Esophagus squamous epithelium (tissue), 5 donors: ENCODE measurements around the gene SCN8A. TPM values are rescaled to one million over a fixed set of nuclear protein-coding genes. Genes with fewer than 3 reads are reported as not detected.

Experiments
- DNase-seq: peaks from one replicate; lab custom pipeline; 2025; lab: John Stamatoyannopoulos, UW
- H3K27ac ChIP-seq, 4 donors: fragments of 200-600 bp; sonication (generic); one replicate each; pipeline ENCODE4 v1.5.1; 2016 to 2019; ENCODE audit warnings: mild to moderate bottlenecking in 1 of 4
- H3K27me3 ChIP-seq, 4 donors: fragments of 200-600 bp; sonication (generic); 1 replicate in 3 of 4; 2 replicates in 1 of 4; pipeline versions ENCODE4 v1.5.1 to v1.6.0; 2017 to 2021; ENCODE audit warnings: antibody characterized with exemption in 1 of 4
- H3K36me3 ChIP-seq, 3 donors: fragments of 200-600 bp; sonication (generic); one replicate each; pipeline ENCODE4 v1.5.1; 2016 to 2019
- H3K4me1 ChIP-seq, 3 donors: fragments of 200-600 bp; sonication (generic); one replicate each; pipeline ENCODE4 v1.5.1; 2017 to 2019
- H3K4me3 ChIP-seq, 4 donors: fragments of 200-600 bp; sonication (generic); 1 replicate in 3 of 4; 2 replicates in 1 of 4; pipeline ENCODE4 v1.5.1; 2016 to 2019; ENCODE audit warnings: mild to moderate bottlenecking in 2 of 4, moderate library complexity in 1 of 4
- H3K9me3 ChIP-seq, 3 donors: fragments of 200-600 bp; sonication (generic); one replicate each; pipeline ENCODE4 v1.5.1; 2016 to 2019
- POLR2A ChIP-seq, 4 donors: fragments of 450-650 bp; IDR thresholded peaks; one replicate each; pipeline ENCODE4 v1.6.1; 2017; ENCODE audit warnings: antibody characterized with exemption in 4 of 4, mild to moderate bottlenecking in 4 of 4, moderate library complexity in 3 of 4
- WGBS, 2 donors: methylation state at CpG; one replicate each; pipeline ENCODE4 v1.1.5; 2018; 5-methylcytosine and 5-hydroxymethylcytosine counted together
- intact Hi-C: fragments of 100-400 bp; cut with DNase I; formaldehyde crosslinking; loops from one replicate; pipeline ENCODE4 v1.15.0; 2022
- total RNA-seq, 4 donors: library from RNA; depleted of rRNA; stranded (reverse); fragments of >200 nt; gene quantifications; one replicate each; pipeline ENCODE4 v1.1.0, GENCODE V29; 2016
- TF ChIP-seq, protein P1 (sequence below), 6 experiments: fragments of 450-650 bp in 4 of 6; fragments of 200-600 bp in 2 of 6; sonication (generic) in 2 of 6; IDR thresholded peaks; one replicate each; pipeline ENCODE4 v1.5.1; 2016 to 2019; ENCODE audit warnings: antibody characterized with exemption in 6 of 6, mild to moderate bottlenecking in 4 of 6, moderate library complexity in 4 of 6
- donor health status: DM: yes; HTN: yes; CAD: no.

SCN8A gene
- total RNA-seq, 4 donors from 2014 or later: 0.11 to 1.1 (median 0.40) TPM

DNA sequence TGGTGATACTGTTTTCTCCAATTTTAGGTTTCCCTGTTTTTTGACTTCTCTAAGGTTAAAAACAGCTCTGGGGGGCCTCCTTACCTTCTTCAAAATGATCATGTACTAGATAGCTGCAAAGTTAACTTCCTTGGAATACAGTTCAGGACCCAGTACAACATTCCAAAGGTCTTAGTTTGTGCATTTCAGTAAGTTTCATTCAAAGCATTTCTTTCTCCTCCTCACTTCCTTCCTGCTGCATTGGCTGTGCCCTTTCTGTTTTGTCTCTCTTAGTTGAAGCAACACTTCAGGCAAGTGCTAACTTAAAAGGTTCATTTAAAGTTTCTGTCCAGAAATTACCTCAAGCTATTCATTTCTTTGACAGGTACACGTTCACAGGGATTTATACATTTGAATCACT, 95.7 kb downstream of the SCN8A start:
- Histone ChIP-seq H3K27me3 (no peaks in the 10 kb centered on the region), H3K27ac (no peak overlapping the region), H3K9me3 (no peaks in the 10 kb centered on the region), H3K4me3 (no peak overlapping the region), H3K4me1 (peaks cover 5 to 18% (median 5%) of the 10 kb centered on the region in 3 donors), H3K36me3 (no peaks in the 10 kb centered on the region)
- no peak for TF ChIP-seq POLR2A (IDR thresholded peaks at IDR 0.05)
- TF ChIP-seq, protein P1, sequence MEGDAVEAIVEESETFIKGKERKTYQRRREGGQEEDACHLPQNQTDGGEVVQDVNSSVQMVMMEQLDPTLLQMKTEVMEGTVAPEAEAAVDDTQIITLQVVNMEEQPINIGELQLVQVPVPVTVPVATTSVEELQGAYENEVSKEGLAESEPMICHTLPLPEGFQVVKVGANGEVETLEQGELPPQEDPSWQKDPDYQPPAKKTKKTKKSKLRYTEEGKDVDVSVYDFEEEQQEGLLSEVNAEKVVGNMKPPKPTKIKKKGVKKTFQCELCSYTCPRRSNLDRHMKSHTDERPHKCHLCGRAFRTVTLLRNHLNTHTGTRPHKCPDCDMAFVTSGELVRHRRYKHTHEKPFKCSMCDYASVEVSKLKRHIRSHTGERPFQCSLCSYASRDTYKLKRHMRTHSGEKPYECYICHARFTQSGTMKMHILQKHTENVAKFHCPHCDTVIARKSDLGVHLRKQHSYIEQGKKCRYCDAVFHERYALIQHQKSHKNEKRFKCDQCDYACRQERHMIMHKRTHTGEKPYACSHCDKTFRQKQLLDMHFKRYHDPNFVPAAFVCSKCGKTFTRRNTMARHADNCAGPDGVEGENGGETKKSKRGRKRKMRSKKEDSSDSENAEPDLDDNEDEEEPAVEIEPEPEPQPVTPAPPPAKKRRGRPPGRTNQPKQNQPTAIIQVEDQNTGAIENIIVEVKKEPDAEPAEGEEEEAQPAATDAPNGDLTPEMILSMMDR (IDR thresholded peaks at IDR 0.05): no peak
- 23 to 37% methylated on average over 1 of the region's 1 CpG for WGBS, 2 donors
- intact Hi-C loops: no loop called here
- DNase-seq: no peak

DNA sequence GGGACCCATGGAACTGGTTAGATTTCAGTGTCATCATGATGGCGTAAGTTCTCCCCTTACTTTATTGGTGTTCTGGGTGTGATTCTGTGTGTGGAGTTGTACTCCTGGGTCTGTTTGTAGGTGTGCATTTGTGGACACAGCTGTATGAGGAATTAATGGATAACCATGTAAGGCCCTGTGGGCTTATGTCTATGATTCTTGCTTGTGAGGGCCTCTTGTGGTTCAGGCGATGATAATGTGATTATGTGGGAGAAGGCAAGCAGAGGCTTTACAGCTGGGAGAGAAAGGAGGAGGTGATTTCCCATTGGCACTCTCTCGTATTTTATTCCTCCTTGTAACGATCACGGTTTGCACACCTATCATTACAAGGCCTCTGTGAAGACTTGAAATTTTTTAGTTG, 96.1 kb downstream of the SCN8A start:
- no peak overlapping the region for H3K27ac ChIP-seq
- intact Hi-C loops: no loop called here
- no peaks in the 10 kb centered on the region for H3K36me3 ChIP-seq
- TF ChIP-seq, protein P1 (IDR thresholded peaks at IDR 0.05): no peak
- TF ChIP-seq POLR2A (IDR thresholded peaks at IDR 0.05): no peak
- H3K4me1 ChIP-seq: peaks cover 5 to 18% (median 5%) of the 10 kb centered on the region in 3 donors
- no peaks in the 10 kb centered on the region for H3K9me3 ChIP-seq
- H3K4me3 ChIP-seq: no peak overlapping the region
- 72 to 89% methylated on average over 5 of the region's 5 CpGs for WGBS, 2 donors
- DNase-seq: no peak
- no peaks in the 10 kb centered on the region for H3K27me3 ChIP-seq

DNA sequence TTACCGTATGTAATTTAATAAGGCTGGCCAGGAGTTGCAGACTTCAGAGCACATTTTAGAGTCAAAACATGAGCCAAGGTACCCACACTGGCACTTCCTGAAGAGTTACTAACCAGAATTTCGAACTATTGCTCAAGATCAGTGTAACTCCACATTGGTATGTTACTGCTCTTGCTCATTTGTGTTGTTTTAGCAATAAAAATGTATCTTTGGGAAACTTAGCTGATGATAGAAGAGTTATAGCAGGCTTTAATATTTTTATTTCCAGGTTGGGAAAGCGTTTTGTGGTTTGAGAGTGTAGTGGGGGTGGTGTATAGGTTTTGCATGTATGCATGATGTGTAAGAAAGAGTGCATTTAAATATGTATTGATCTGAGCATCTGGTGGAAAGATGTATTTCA, 96.6 kb downstream of the SCN8A start:
- intact Hi-C loops: no loop called here
- Histone ChIP-seq H3K27ac (no peak overlapping the region), H3K4me1 (peaks cover 5 to 18% (median 5%) of the 10 kb centered on the region in 3 donors), H3K9me3 (no peaks in the 10 kb centered on the region), H3K4me3 (no peak overlapping the region), H3K27me3 (no peaks in the 10 kb centered on the region), H3K36me3 (no peaks in the 10 kb centered on the region)
- TF ChIP-seq, protein P1 (IDR thresholded peaks at IDR 0.05): no peak
- TF ChIP-seq POLR2A (IDR thresholded peaks at IDR 0.05): no peak
- WGBS, 2 donors: 58 to 69% methylated on average over 3 of the region's 3 CpGs
- no peak for DNase-seq

DNA sequence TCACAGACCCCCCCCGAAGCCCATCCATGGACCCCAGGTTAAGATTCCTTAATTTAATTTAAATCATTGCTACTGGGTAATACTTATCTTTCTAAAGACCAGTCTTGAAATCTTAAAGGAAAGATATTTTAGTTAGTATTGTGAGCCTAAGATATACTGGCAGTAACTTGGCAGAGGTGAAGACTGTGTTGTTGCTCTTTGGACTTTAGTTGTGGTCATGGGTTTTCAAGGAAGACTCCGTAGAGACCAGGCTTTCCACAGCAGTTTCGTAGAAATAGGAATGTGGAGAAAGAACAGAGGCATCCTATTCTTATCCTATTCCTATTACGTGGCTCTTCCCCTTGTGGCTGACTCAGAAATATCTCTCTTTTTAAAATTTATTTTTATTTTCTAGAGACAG, 99.0 kb downstream of the SCN8A start:
- no peaks in the 10 kb centered on the region for H3K27me3 ChIP-seq
- DNase-seq: no peak
- H3K4me3 ChIP-seq: no peak overlapping the region
- no peak overlapping the region for H3K27ac ChIP-seq
- intact Hi-C loops: no loop called here
- H3K4me1 ChIP-seq: peaks cover 0 to 4% (median 0%) of the 10 kb centered on the region in 3 donors
- 84 to 88% methylated on average over 4 of the region's 4 CpGs for WGBS, 2 donors
- no peak for TF ChIP-seq POLR2A (IDR thresholded peaks at IDR 0.05)
- TF ChIP-seq, protein P1 (IDR thresholded peaks at IDR 0.05): no peak
- no peaks in the 10 kb centered on the region for H3K36me3 ChIP-seq
- no peaks in the 10 kb centered on the region for H3K9me3 ChIP-seq

DNA sequence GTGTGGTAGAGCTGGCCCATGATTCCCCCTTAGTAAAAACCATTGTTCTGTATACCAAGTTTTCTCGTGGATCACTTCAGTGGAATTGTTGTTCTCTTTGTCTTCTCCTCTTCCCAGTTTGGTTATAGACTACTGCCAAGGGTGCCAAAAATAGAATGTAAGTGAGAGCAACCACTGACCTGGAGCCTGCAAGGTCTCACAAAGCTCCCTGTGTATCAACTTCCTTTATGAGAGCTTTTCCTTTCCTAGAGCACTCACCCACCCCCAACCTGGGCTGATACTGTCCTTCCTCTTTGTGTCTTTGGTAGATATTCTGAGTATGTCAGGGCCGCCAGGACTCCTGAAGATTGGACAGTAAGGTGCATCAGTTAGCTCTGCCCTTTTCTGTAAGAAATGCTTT, 101.0 kb downstream of the SCN8A start:
- no peaks in the 10 kb centered on the region for H3K27me3 ChIP-seq
- H3K4me1 ChIP-seq: no peaks in the 10 kb centered on the region
- no peak for DNase-seq
- H3K36me3 ChIP-seq: no peaks in the 10 kb centered on the region
- H3K4me3 ChIP-seq: no peak overlapping the region
- H3K27ac ChIP-seq: no peak overlapping the region
- intact Hi-C loops: no loop called here
- TF ChIP-seq, protein P1 (IDR thresholded peaks at IDR 0.05): no peak
- no peak for TF ChIP-seq POLR2A (IDR thresholded peaks at IDR 0.05)
- WGBS, 2 donors: 61 to 69% methylated on average over 2 of the region's 2 CpGs
- H3K9me3 ChIP-seq: no peaks in the 10 kb centered on the region
